Activated naive CD8-positive, alpha-beta T cell treated with anti-CD3 and anti-CD28 coated beads, Interleukin-2, amount 50 U/mL, for 16 hours (primary cell): ENCODE results near the gene PSMD11.

Source experiments
- DNase-seq: peaks from one replicate; pipeline ENCODE4 v3.0.0-alpha.2; 2020; ENCODE audit warnings: low read depth, low spot score

The PSMD11 gene

GRCh38 chr17:32489320-32490100, 45.2 kb downstream of the PSMD11 start:
- no peak for DNase-seq

- no peak for DNase-seq
Observed at GRCh38 chr17:32490101-32490482, 45.8 kb downstream of the PSMD11 start.

- no peak for DNase-seq
Observed at GRCh38 chr17:32491371-32492263, 47.3 kb downstream of the PSMD11 start.

- no peak for DNase-seq
Observed at GRCh38 chr17:32492264-32492589, 47.9 kb downstream of the PSMD11 start.

GRCh38 chr17:32492648-32493289, 48.5 kb downstream of the PSMD11 start:
- DNase-seq, result no peak

GRCh38 chr17:32493571-32493970, 49.3 kb downstream of the PSMD11 start:
- no peak for DNase-seq

GRCh38 chr17:32493976-32494513, 49.7 kb downstream of the PSMD11 start:
- no peak for DNase-seq

GRCh38 chr17:32494621-32495358, 50.5 kb downstream of the PSMD11 start:
- DNase-seq, result no peak

- DNase-seq, result no peak
Observed at GRCh38 chr17:32495359-32496231, 51.3 kb downstream of the PSMD11 start.

- no peak for DNase-seq
Observed at GRCh38 chr17:32496395-32497073, 52.2 kb downstream of the PSMD11 start.

GRCh38 chr17:32497431-32498205, 53.3 kb downstream of the PSMD11 start:
- DNase-seq, result no peak

- DNase-seq, result no peak
Observed at GRCh38 chr17:32498391-32498790, 54.1 kb downstream of the PSMD11 start.

- no peak for DNase-seq
Observed at GRCh38 chr17:32502013-32502412, 57.7 kb downstream of the PSMD11 start.

GRCh38 chr17:32502710-32503109, 58.4 kb downstream of the PSMD11 start:
- no peak for DNase-seq

- DNase-seq, result no peak
Observed at GRCh38 chr17:32503251-32504165, 59.2 kb downstream of the PSMD11 start.

GRCh38 chr17:32504166-32504990, 60.1 kb downstream of the PSMD11 start:
- DNase-seq, result no peak

GRCh38 chr17:32508926-32509325, 64.6 kb downstream of the PSMD11 start:
- no peak for DNase-seq
